MV-4-11 (cell line): Measurements from ENCODE around the gene RNF213.
"Not testable (repeated sequence)": the region's sequence is repeated elsewhere in the genome, so short reads cannot be mapped to it uniquely, and the experiment has no call there.

Experiments
- DNase-seq: peaks from one replicate; lab custom pipeline; 2025; lab: John Stamatoyannopoulos, UW

The RNF213 gene

GRCh38 chr17:80270836-80271235, 10.2 kb downstream of the RNF213 start:
- no peak for DNase-seq

- DNase-seq = no peak
Measured at GRCh38 chr17:80272366-80272765, 11.7 kb downstream of the RNF213 start.

- DNase-seq = peak; percentile 8
Measured at GRCh38 chr17:80274331-80274730, 13.7 kb downstream of the RNF213 start.

- no peak for DNase-seq
Measured at GRCh38 chr17:80274871-80275449, 14.3 kb downstream of the RNF213 start.

GRCh38 chr17:80275857-80276256, 15.2 kb downstream of the RNF213 start:
- DNase-seq = not testable (repeated sequence)

- DNase-seq = no peak
Measured at GRCh38 chr17:80277751-80278671, 17.4 kb downstream of the RNF213 start.

GRCh38 chr17:80279895-80280294, 19.2 kb downstream of the RNF213 start:
- DNase-seq = no peak

GRCh38 chr17:80281516-80281915, 20.9 kb downstream of the RNF213 start:
- DNase-seq = no peak

- DNase-seq = no peak
Measured at GRCh38 chr17:80283116-80283852, 22.6 kb downstream of the RNF213 start.

GRCh38 chr17:80284631-80285030, 24.0 kb downstream of the RNF213 start:
- DNase-seq = peak; percentile 25

- peak; percentile 4 for DNase-seq
Measured at GRCh38 chr17:80285237-80285920, 24.7 kb downstream of the RNF213 start.

- DNase-seq = no peak
Measured at GRCh38 chr17:80286638-80286960, 25.9 kb downstream of the RNF213 start.

- DNase-seq = no peak
Measured at GRCh38 chr17:80287038-80287437, 26.4 kb downstream of the RNF213 start.

- DNase-seq = no peak
Measured at GRCh38 chr17:80287806-80288567, 27.3 kb downstream of the RNF213 start.

- DNase-seq = peak; percentile 44
Measured at GRCh38 chr17:80289616-80290015, 29.0 kb downstream of the RNF213 start.

GRCh38 chr17:80290156-80290555, 29.5 kb downstream of the RNF213 start:
- no peak for DNase-seq

- DNase-seq = no peak
Measured at GRCh38 chr17:80291260-80291659, 30.6 kb downstream of the RNF213 start.

- DNase-seq = no peak
Measured at GRCh38 chr17:80291691-80292487, 31.2 kb downstream of the RNF213 start.

GRCh38 chr17:80292521-80292971, 31.9 kb downstream of the RNF213 start:
- DNase-seq = no peak

GRCh38 chr17:80294210-80294609, 33.6 kb downstream of the RNF213 start:
- DNase-seq = peak; percentile 80

- no peak for DNase-seq
Measured at GRCh38 chr17:80294653-80295052, 34.0 kb downstream of the RNF213 start.
